ENCODE data around the gene LRRC8D. TPM values are rescaled to one million over a fixed set of nuclear protein-coding genes. Genes with fewer than 3 reads are reported as not detected.

Gene LRRC8D
- total and polyA plus RNA-seq, 2 experiments from 2014 or later: 23.6 to 48.8 TPM

DNA sequence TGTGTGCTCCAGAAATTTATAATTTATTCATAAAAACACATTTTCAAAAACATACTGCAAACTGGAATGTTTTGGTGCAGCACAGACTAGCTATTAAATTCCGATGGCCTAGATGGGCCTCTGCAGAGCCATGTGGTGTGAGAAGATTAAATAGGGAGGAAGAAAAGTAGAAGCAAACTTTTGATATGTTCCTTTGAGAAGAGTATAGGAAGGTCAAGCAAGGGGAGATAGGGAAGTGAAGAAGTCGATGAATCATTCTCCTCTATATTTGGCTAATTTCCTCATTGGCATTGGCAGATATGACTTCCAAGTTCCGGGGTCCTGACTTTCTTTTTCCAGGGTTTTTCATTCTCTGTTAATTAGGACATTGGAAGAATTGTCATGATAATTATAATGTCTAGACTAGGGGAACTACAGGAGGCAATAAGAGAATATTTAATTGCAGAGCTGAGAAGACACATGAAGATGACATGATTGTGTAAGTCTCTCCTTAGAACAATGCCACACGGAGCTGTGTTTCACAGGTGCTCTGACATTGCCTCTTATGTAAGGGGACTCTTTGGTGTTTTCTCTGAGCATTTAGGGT, 154.8 kb downstream of the LRRC8D start:
- H3K79me2 ChIP-seq (replicated peaks; ENCODE audit: insufficient read depth): no peaks in the 10 kb centered on the region
- H3K4me2 ChIP-seq: no peak overlapping the region
- H3K27ac ChIP-seq (ENCODE audit: low read depth): no peak overlapping the region
- H3K9me2 ChIP-seq (ENCODE audit: insufficient read depth): no peaks in the 10 kb centered on the region; the same call in 1 of the 2 replicates
- DNase-seq (ENCODE audit: low spot score) (no peak), ATAC-seq (no peak)
- no peak overlapping the region for H2AFZ ChIP-seq
- Mint-ChIP-seq H3K27ac (no peak overlapping the region), H3K9me3 (no peaks in the 10 kb centered on the region), H3K4me1 (peaks cover 4% of the 10 kb centered on the region; the same call in 2 of the 3 replicates), H3K36me3 (ENCODE audit: low read depth) (no peaks in the 10 kb centered on the region), H3K27me3 (ENCODE audit: insufficient read depth, low read depth, poor library complexity) (no peaks in the 10 kb centered on the region), H3K4me3 (no peak overlapping the region)
- no peaks in the 10 kb centered on the region for H3K27me3 ChIP-seq (ENCODE audit: insufficient read depth)
- H3K4me1 ChIP-seq (ENCODE audit: insufficient read depth): peaks cover 5% of the 10 kb centered on the region
- H3F3A ChIP-seq (replicated peaks; ENCODE audit: low read depth): no peaks in the 10 kb centered on the region
- H3K36me3 ChIP-seq (ENCODE audit: insufficient read depth): no peaks in the 10 kb centered on the region
- TF ChIP-seq ZNF114 (CRISPR knock-in tag; IDR thresholded peaks at IDR 0.05): no peak
- no peak for TF ChIP-seq ZNF331 (CRISPR knock-in tag; IDR thresholded peaks at IDR 0.05; ENCODE audit: low read depth)
- TF ChIP-seq NANOG (IDR thresholded peaks at IDR 0.05; ENCODE audit: borderline replicate concordance): no peak
- no peak for TF ChIP-seq STAT1 (IDR thresholded peaks at IDR 0.05; ENCODE audit: unreplicated experiment)
- TF ChIP-seq, protein P1, sequence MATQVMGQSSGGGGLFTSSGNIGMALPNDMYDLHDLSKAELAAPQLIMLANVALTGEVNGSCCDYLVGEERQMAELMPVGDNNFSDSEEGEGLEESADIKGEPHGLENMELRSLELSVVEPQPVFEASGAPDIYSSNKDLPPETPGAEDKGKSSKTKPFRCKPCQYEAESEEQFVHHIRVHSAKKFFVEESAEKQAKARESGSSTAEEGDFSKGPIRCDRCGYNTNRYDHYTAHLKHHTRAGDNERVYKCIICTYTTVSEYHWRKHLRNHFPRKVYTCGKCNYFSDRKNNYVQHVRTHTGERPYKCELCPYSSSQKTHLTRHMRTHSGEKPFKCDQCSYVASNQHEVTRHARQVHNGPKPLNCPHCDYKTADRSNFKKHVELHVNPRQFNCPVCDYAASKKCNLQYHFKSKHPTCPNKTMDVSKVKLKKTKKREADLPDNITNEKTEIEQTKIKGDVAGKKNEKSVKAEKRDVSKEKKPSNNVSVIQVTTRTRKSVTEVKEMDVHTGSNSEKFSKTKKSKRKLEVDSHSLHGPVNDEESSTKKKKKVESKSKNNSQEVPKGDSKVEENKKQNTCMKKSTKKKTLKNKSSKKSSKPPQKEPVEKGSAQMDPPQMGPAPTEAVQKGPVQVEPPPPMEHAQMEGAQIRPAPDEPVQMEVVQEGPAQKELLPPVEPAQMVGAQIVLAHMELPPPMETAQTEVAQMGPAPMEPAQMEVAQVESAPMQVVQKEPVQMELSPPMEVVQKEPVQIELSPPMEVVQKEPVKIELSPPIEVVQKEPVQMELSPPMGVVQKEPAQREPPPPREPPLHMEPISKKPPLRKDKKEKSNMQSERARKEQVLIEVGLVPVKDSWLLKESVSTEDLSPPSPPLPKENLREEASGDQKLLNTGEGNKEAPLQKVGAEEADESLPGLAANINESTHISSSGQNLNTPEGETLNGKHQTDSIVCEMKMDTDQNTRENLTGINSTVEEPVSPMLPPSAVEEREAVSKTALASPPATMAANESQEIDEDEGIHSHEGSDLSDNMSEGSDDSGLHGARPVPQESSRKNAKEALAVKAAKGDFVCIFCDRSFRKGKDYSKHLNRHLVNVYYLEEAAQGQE (IDR thresholded peaks at IDR 0.05; ENCODE audit: unreplicated experiment): no peak
- no peak for TF ChIP-seq EZH2phosphoT487 (IDR thresholded peaks at IDR 0.05; ENCODE audit: unreplicated experiment)
- TF ChIP-seq CREB1 (CRISPR knock-in tag; IDR thresholded peaks at IDR 0.05; ENCODE audit: low read depth): no peak
- TF ChIP-seq EZH2 (IDR thresholded peaks at IDR 0.05; ENCODE audit: low read depth, unreplicated experiment): no peak
- TF ChIP-seq POLR2AphosphoS5 (IDR thresholded peaks at IDR 0.05; ENCODE audit: low read depth): no peak
- no peak for TF ChIP-seq JUNB (IDR thresholded peaks at IDR 0.05; ENCODE audit: unreplicated experiment)
- TF ChIP-seq, protein P2, sequence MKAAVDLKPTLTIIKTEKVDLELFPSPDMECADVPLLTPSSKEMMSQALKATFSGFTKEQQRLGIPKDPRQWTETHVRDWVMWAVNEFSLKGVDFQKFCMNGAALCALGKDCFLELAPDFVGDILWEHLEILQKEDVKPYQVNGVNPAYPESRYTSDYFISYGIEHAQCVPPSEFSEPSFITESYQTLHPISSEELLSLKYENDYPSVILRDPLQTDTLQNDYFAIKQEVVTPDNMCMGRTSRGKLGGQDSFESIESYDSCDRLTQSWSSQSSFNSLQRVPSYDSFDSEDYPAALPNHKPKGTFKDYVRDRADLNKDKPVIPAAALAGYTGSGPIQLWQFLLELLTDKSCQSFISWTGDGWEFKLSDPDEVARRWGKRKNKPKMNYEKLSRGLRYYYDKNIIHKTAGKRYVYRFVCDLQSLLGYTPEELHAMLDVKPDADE (IDR thresholded peaks at IDR 0.05): no peak
- TF ChIP-seq, protein P3, sequence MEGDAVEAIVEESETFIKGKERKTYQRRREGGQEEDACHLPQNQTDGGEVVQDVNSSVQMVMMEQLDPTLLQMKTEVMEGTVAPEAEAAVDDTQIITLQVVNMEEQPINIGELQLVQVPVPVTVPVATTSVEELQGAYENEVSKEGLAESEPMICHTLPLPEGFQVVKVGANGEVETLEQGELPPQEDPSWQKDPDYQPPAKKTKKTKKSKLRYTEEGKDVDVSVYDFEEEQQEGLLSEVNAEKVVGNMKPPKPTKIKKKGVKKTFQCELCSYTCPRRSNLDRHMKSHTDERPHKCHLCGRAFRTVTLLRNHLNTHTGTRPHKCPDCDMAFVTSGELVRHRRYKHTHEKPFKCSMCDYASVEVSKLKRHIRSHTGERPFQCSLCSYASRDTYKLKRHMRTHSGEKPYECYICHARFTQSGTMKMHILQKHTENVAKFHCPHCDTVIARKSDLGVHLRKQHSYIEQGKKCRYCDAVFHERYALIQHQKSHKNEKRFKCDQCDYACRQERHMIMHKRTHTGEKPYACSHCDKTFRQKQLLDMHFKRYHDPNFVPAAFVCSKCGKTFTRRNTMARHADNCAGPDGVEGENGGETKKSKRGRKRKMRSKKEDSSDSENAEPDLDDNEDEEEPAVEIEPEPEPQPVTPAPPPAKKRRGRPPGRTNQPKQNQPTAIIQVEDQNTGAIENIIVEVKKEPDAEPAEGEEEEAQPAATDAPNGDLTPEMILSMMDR (conservative IDR thresholded peaks at IDR 0.05; ENCODE audit: low read depth in 2 of 2): no peak
- TF ChIP-seq, protein P4, sequence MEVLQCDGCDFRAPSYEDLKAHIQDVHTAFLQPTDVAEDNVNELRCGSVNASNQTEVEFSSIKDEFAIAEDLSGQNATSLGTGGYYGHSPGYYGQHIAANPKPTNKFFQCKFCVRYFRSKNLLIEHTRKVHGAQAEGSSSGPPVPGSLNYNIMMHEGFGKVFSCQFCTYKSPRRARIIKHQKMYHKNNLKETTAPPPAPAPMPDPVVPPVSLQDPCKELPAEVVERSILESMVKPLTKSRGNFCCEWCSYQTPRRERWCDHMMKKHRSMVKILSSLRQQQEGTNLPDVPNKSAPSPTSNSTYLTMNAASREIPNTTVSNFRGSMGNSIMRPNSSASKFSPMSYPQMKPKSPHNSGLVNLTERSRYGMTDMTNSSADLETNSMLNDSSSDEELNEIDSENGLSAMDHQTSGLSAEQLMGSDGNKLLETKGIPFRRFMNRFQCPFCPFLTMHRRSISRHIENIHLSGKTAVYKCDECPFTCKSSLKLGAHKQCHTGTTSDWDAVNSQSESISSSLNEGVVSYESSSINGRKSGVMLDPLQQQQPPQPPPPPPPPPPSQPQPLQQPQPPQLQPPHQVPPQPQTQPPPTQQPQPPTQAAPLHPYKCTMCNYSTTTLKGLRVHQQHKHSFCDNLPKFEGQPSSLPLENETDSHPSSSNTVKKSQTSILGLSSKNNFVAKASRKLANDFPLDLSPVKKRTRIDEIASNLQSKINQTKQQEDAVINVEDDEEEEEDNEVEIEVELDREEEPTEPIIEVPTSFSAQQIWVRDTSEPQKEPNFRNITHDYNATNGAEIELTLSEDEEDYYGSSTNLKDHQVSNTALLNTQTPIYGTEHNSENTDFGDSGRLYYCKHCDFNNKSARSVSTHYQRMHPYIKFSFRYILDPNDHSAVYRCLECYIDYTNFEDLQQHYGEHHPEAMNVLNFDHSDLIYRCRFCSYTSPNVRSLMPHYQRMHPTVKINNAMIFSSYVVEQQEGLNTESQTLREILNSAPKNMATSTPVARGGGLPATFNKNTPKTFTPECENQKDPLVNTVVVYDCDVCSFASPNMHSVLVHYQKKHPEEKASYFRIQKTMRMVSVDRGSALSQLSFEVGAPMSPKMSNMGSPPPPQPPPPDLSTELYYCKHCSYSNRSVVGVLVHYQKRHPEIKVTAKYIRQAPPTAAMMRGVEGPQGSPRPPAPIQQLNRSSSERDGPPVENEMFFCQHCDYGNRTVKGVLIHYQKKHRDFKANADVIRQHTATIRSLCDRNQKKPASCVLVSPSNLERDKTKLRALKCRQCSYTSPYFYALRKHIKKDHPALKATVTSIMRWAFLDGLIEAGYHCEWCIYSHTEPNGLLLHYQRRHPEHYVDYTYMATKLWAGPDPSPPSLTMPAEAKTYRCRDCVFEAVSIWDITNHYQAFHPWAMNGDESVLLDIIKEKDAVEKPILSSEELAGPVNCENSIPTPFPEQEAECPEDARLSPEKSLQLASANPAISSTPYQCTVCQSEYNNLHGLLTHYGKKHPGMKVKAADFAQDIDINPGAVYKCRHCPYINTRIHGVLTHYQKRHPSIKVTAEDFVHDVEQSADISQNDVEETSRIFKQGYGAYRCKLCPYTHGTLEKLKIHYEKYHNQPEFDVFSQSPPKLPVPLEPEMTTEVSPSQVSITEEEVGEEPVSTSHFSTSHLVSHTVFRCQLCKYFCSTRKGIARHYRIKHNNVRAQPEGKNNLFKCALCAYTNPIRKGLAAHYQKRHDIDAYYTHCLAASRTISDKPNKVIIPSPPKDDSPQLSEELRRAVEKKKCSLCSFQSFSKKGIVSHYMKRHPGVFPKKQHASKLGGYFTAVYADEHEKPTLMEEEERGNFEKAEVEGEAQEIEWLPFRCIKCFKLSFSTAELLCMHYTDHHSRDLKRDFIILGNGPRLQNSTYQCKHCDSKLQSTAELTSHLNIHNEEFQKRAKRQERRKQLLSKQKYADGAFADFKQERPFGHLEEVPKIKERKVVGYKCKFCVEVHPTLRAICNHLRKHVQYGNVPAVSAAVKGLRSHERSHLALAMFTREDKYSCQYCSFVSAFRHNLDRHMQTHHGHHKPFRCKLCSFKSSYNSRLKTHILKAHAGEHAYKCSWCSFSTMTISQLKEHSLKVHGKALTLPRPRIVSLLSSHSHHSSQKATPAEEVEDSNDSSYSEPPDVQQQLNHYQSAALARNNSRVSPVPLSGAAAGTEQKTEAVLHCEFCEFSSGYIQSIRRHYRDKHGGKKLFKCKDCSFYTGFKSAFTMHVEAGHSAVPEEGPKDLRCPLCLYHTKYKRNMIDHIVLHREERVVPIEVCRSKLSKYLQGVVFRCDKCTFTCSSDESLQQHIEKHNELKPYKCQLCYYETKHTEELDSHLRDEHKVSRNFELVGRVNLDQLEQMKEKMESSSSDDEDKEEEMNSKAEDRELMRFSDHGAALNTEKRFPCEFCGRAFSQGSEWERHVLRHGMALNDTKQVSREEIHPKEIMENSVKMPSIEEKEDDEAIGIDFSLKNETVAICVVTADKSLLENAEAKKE (CRISPR knock-in tag; IDR thresholded peaks at IDR 0.05): no peak
- H4K20me1 ChIP-seq (replicated peaks; ENCODE audit: insufficient read depth): no peaks in the 10 kb centered on the region
- H3K4me3 ChIP-seq: no peak overlapping the region
